ENCODE results near the gene RPL31.

RPL31 gene

GRCh38 chr2:100997509-100998234 lies 4.4 kb upstream of the RPL31 start:
- no peak for DNase-seq

- no peak for DNase-seq
These were observed 3.9 kb upstream of the RPL31 start for GRCh38 chr2:100998235-100998573.

DNA sequence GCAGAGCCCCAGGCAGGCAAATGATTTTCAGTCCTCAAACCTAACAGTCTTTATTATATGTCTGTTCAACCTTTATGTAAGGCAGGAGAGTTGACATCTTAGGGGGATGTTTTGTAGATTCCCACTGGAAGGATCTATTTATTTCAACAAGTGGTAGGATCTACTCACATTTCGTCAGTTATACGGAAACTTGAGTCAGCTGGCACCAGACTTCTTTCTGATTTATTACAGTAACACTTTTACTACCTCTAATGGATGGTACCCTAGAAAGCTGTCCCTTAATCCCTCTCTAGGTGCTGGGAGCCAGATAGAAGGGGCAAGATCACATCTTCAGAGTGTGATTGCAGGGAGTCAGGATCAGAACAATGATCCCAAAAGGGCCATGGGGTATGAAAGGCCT lies 2.1 kb upstream of the RPL31 start:
- DNase-seq, result no peak

GRCh38 chr2:101002562-101003277 lies 631 bp downstream of the RPL31 start:
- DNase-seq, result peak; percentile 48

DNA sequence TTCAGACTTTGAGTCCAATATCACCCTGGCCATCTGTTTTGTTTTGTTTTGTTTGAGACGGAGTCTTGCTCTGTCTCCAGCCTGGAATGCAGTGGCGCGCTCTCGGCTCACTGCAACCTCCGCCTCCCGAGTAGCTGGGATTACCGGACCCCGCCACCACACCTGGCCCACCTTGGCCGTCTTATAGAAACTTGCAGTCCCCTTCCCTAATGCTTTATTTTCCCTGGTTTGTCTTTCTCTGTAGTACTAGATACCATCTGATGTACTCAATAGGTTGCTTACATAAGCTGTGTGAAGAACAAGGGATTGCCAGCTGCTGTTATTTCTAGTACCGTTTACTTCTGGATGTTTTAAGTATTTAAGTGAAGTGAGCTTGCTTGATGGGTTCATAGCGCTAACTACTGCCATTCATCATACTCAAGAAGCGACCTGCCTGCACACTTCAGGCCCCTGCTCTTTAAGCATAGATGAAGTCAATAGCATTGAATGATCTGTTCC lies 1.2 kb downstream of the RPL31 start:
- DNase-seq, result no peak

- DNase-seq, result no peak
These were observed 2.7 kb downstream of the RPL31 start for GRCh38 chr2:101004620-101005325.

DNA sequence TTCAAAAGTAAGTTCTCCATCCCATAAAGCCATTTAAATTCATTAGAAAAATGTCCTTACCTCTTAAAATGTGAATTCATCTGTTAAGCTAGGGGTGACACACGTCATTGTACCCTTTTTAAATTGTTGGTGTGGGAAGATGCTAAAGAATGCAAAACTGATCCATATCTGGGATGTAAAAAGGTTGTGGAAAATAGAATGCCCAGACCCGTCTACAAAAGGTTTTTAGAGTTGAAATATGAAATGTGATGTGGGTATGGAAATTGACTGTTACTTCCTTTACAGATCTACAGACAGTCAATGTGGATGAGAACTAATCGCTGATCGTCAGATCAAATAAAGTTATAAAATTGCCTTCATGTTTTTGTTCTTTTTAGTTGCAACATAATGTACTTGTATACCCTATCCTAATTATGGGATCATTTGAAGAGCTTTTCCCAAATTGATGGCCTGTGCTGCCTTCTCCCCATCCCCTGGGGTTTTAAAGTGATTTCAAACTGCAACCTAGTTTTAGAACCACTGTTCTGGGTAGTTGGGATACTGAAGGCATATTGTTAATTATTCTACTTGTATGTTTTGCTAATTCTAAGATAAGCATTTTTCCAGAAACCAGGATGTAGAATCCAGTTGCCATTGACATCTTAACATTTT lies 4.1 kb downstream of the RPL31 start:
- no peak for DNase-seq

GRCh38 chr2:101007415-101008345 lies 5.6 kb downstream of the RPL31 start:
- DNase-seq, result no peak

DNA sequence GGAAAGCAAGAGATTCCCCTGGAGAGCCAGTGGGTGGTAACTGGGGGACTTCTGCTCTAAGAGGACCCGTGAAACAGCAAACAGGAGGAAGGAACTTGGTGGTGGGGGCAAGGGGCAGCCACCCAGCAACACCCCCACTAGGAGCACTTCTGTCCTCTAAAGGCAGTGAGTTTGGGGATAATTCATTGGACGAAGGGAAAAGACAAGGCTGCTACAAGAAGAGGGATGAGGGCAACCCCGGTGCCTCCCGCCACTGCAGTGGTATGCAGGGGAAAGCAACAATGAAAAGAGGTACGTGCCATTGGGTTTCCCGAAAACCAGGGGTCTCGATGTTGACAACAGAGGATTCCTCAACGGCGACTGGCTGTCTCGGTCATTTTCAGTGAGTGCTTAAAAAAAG lies 9.1 kb downstream of the RPL31 start:
- DNase-seq, result no peak

DNA sequence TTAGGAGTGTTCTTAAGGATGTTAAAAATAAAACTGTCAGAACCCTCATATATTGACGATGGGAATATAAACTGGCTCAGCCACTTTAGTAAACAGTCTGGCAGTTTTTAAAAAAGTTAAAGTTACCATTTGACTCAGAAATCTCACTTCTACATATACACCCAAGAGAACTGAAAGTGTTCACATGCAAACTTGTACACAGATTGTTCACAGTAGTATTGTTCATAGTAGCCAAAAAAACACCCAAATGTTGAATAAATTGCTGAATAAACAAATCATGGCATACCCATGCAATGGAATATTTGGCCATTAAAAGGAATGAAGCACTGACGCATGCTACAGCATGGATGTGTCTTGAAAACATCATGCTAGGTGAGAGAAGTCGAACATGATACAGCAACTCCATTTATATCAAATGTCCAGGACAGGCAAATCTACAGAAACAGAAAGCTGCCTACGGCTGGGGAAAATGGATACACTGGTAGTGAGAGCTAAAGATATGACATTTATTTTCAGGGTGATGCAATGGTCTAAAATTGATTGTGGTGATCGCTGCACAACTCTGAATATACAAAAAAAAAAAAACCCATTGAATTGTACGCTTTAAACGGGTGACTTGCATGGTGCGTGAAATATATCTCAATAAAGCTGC lies 10.1 kb downstream of the RPL31 start:
- no peak for DNase-seq

DNA sequence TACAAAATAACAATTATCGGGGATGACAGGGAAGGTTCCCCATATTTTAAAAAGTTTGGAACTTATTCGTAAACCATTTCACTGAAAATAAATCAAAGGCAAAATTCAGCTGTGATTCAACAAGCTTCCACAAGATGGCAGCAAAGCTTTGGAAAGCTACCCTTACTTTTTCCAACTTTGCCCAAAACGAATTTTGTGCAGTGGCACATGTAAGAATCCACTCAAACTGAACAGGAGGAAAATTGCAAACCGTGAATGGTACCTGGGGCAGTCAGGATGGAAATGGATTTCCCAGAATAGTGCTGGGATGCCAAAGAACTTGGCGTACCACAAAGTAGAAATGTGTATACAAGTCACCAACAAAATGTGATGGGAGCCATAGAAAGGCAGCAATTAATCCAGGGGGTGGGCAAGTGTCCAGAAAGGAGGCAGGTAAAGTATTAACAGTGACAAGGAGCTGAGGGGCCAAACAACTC lies 10.7 kb downstream of the RPL31 start:
- peak; percentile 48 for DNase-seq

DNA sequence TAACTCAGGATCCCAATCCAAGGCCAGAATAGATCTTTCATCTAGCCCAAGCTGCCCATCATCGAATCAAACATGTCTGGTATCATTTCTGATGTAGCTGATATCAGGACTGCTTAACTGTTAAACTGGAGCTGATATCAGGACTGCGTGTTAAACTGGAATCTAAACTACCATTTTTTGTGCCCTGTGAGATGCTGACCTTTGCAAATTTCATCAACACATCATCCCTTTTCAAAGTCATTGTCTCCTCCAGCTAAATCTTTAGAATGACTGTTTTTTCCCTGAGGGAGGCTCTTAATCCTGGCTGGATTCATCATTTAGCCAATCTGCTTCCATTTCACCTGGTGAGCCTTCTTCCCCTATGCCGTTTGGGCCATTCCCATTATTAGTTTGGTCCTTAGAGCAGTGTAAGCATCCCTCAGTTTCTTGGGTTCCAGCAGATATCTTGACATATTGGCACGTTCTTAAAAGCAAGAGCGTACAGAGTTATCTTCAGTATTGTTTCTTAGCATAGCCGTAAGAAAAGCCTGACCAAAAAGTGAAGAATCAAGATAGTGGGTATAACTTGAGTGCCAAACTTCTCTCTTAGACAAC lies 12.3 kb downstream of the RPL31 start:
- no peak for DNase-seq

GRCh38 chr2:101017371-101017770 lies 15.3 kb downstream of the RPL31 start:
- no peak for DNase-seq

DNA sequence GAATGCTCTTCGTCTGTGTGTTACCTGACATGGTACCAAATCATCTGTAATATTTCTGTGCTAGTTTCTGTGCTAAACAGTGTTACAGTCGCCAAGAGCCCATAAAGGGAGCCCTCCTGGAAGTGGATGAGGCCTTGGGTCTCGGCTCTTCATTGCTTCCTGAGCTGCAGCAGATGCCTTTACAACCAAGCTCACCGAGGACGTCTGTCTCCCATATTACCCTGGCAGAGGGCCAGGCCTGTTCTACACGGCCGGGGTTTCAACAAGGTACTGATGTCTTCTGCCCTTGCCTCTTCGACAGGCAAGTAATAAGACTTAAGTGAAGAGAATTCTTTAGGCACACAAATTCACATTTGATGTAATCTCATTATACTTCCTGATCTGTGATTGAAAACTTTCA lies 16.8 kb downstream of the RPL31 start:
- DNase-seq, result no peak

GRCh38 chr2:101022221-101022620 lies 20.1 kb downstream of the RPL31 start:
- no peak for DNase-seq

- no peak for DNase-seq
These were observed 21.4 kb downstream of the RPL31 start for GRCh38 chr2:101023327-101024107.

- DNase-seq, result no peak
These were observed 23.5 kb downstream of the RPL31 start for GRCh38 chr2:101025561-101025960.

DNA sequence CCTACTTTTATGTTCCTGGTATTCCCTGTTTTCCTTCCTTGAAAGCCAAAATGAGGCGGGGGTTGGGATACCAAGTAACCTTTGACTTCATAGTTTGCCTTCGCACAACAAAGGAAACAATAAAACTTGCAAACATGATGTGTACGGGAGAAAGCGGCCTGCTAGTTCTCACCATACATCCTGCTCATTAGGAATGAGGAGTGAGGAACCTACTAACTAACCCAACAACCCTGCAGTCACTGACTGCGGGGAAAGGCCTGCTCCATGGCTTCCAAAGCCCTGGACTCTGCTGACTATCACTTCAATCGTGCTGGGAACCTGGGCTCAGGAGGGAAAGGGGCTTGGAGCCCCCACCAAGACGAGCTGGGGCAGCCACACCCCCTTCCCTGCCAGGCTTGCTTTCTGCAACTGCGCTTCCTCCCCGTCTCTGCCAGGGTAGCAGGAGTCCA lies 24.2 kb downstream of the RPL31 start:
- no peak for DNase-seq

- no peak for DNase-seq
These were observed 24.9 kb downstream of the RPL31 start for GRCh38 chr2:101026923-101027469.

DNA sequence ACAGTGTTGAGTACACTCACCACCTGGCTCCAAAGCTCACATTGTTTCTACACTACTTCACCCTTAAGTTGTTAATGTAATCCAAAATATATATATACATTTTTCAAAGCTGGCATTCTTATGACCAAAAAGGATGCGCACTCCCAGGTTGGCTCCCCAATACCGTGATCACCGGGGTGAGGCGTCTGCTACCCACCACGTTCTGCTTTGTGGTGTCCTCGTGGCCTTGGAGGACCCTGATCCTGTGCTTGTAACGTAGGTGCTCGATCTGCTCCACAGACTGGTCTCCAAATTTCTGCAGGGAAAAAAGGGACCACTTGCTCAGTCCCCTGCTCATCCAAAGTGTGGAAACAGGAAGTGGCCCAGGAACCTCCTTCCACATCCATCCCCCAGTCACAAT lies 25.8 kb downstream of the RPL31 start:
- no peak for DNase-seq
